Right atrium auricular region (tissue), 2 donors: ENCODE results near the gene RPRD1A. TPM values are rescaled to one million over a fixed set of nuclear protein-coding genes. Genes with fewer than 3 reads are reported as not detected.

Source experiments
- DNase-seq: peaks from one replicate; pipeline ENCODE4 v3.0.0-alpha.2; 2019; ENCODE audit warnings: low spot score
- H3K27ac ChIP-seq, 2 donors: fragments of 200-600 bp; sonication (generic); 1 replicate in 1 of 2; 2 replicates in 1 of 2; pipeline ENCODE4 v1.5.1; 2016 to 2019
- H3K27me3 ChIP-seq, 2 donors: fragments of 200-600 bp; sonication (generic); one replicate each; pipeline versions ENCODE4 v1.5.1 to v1.6.0; 2017 to 2019
- H3K36me3 ChIP-seq: fragments of 200-600 bp; sonication (generic); one replicate; pipeline ENCODE4 v1.5.1; 2016
- H3K4me1 ChIP-seq, 2 donors: fragments of 200-600 bp; sonication (generic); one replicate each; pipeline versions ENCODE4 v1.5.1 to v1.6.0; 2017 to 2019
- H3K4me3 ChIP-seq, 2 donors: fragments of 200-600 bp; sonication (generic); 1 replicate in 1 of 2; 2 replicates in 1 of 2; pipeline ENCODE4 v1.5.1; 2017 to 2019; ENCODE audit warnings: mild to moderate bottlenecking in 1 of 2, moderate library complexity in 1 of 2
- H3K9me3 ChIP-seq, 2 donors: fragments of 200-600 bp; sonication (generic); one replicate each; pipeline ENCODE4 v1.5.1; 2019
- total RNA-seq, 2 donors: library from RNA; depleted of rRNA; stranded (reverse); fragments of >200 nt; gene quantifications; one replicate each; pipeline ENCODE4 v1.1.0, GENCODE V29; 2016
- TF ChIP-seq, protein P1 (sequence below), 2 donors: fragments of 200-600 bp; sonication (generic); IDR thresholded peaks; one replicate each; pipeline ENCODE4 v1.5.1; 2019; ENCODE audit warnings: antibody characterized with exemption in 2 of 2

The RPRD1A gene
- total RNA-seq, 2 donors from 2014 or later: 34.2 to 51.7 TPM

DNA sequence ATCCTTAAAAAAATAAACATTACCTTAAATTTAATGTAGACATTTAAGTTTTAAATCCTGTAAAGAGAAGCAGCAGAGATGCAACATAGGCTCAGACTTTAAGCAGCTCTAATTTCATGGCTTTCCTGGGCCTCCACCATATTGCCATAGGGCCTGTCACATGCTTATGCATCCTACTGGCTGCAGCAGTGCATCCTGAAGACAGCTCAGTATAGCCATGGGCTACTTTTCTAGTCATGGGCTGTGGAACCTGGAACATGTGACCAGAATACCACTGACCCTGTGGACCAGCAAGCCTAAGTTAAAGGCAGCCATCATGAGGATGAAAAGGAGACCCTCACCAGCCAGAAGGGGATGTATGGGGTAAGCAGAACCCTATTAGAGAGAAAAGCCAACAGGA lies 84.2 kb downstream of the RPRD1A start:
- peaks cover 24% of the 10 kb centered on the region for H3K36me3 ChIP-seq
- H3K4me1 ChIP-seq: no peaks in the 10 kb centered on the region
- H3K4me3 ChIP-seq: no peak overlapping the region
- H3K27me3 ChIP-seq: no peaks in the 10 kb centered on the region
- H3K27ac ChIP-seq: no peak overlapping the region
- no peak for DNase-seq
- TF ChIP-seq, protein P1, sequence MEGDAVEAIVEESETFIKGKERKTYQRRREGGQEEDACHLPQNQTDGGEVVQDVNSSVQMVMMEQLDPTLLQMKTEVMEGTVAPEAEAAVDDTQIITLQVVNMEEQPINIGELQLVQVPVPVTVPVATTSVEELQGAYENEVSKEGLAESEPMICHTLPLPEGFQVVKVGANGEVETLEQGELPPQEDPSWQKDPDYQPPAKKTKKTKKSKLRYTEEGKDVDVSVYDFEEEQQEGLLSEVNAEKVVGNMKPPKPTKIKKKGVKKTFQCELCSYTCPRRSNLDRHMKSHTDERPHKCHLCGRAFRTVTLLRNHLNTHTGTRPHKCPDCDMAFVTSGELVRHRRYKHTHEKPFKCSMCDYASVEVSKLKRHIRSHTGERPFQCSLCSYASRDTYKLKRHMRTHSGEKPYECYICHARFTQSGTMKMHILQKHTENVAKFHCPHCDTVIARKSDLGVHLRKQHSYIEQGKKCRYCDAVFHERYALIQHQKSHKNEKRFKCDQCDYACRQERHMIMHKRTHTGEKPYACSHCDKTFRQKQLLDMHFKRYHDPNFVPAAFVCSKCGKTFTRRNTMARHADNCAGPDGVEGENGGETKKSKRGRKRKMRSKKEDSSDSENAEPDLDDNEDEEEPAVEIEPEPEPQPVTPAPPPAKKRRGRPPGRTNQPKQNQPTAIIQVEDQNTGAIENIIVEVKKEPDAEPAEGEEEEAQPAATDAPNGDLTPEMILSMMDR (IDR thresholded peaks at IDR 0.05): no peak
- no peaks in the 10 kb centered on the region for H3K9me3 ChIP-seq

DNA sequence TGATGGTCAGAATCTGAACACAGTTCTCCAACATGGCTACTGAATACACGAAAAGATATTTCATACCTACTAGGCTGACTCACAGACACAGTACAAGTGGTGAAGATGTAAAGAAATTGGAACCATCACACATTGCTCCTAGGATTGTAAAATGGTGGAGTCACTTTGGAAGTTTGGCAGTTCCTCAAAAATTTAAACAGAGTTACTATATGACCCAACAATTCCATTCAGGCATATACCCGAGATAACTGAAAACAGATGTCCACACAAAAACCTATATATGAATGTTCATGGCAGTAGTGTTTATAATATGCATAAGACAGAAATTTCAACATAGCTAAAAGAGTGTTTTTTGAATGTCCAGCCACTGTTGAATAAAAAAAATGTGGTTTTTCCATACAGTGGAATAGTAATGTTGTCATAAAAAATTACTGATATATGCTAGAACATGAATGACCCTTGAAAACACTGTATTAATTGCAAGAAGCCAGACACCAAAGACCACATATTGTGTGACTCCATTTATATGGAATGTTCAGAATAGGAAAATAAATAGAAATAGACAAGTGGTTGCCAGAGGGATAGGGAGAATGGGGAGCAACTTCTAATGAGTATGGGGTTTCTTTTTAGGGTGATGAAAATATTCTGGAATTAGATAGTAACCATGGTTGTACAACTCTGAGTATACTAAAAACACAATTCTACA lies 84.8 kb downstream of the RPRD1A start:
- no peaks in the 10 kb centered on the region for H3K27me3 ChIP-seq
- peaks cover 30% of the 10 kb centered on the region for H3K36me3 ChIP-seq
- H3K27ac ChIP-seq: no peak overlapping the region
- no peaks in the 10 kb centered on the region for H3K4me1 ChIP-seq
- no peak overlapping the region for H3K4me3 ChIP-seq
- DNase-seq: no peak
- no peaks in the 10 kb centered on the region for H3K9me3 ChIP-seq
- TF ChIP-seq, protein P1 (IDR thresholded peaks at IDR 0.05): no peak

DNA sequence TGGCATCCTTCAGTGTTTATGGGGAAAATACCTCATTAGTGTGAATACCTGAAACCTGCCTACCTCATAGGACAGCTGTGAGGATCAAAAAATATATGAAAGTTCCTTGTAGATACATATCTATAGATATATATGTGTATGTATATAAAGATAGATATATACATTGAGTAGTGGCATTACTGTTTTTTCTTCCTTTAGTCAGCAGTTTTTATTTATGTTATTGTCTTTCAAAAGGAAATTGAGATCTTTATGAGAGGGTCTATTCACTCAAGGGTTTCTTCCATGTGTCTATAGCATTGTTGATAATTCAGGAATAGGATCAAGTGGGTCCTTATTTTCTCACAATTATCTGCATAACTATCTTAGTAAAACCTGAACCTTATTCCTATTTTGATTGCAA lies 88.2 kb downstream of the RPRD1A start:
- Histone ChIP-seq H3K27ac (no peak overlapping the region), H3K27me3 (no peaks in the 10 kb centered on the region), H3K36me3 (peaks cover 53% of the 10 kb centered on the region), H3K4me3 (no peak overlapping the region), H3K9me3 (no peaks in the 10 kb centered on the region), H3K4me1 (peaks cover 0 to 4% of the 10 kb centered on the region in 2 donors)
- DNase-seq: no peak
- TF ChIP-seq, protein P1 (IDR thresholded peaks at IDR 0.05): no peak

DNA sequence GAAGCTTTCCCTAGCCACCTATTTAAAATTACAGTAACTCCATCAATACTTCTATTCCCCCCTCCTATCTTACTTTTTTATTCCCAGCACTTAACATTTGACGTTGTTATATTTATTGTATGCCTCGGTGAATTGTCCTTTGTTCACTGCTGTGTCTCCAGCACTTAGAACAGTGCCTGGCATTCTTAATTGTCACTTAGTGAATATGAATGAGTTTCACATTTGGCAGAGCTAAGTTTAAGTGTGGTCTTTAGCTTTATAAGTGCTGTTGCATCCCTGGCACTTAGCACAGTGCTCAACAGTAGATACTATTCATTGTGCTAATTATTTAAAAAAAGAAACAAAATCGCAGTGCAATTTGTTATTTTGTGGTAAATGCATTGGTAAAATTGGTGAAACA lies 93.2 kb downstream of the RPRD1A start:
- DNase-seq: no peak
- Histone ChIP-seq H3K36me3 (peaks cover 40% of the 10 kb centered on the region), H3K27ac (no peak overlapping the region), H3K27me3 (no peaks in the 10 kb centered on the region), H3K4me1 (peaks cover 0 to 24% of the 10 kb centered on the region in 2 donors), H3K9me3 (no peaks in the 10 kb centered on the region), H3K4me3 (no peak overlapping the region)
- TF ChIP-seq, protein P1 (IDR thresholded peaks at IDR 0.05): no peak

DNA sequence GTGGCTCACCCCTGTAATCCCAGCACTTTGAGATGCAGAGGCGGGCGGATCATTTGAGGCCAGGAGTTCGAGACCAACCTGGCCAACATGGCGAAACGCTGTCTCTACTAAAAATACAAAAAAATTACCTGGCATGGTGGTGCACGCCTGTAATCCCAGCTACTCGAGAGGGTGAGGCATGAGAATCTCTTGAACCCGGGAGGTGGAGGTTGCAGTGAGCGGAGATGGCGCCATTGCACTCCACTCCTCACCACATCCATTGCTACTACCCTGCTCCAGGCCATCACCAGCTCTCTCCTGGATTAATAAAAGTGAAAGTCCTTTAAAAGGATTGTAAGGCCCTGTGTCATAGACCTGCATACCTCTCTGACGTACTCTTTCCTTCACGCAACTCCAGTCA lies 93.7 kb downstream of the RPRD1A start:
- Histone ChIP-seq H3K9me3 (no peaks in the 10 kb centered on the region), H3K27ac (no peak overlapping the region), H3K27me3 (no peaks in the 10 kb centered on the region), H3K4me3 (no peak overlapping the region), H3K36me3 (peaks cover 35% of the 10 kb centered on the region), H3K4me1 (peaks cover 0 to 24% of the 10 kb centered on the region in 2 donors)
- no peak for DNase-seq
- TF ChIP-seq, protein P1 (IDR thresholded peaks at IDR 0.05): no peak
